Fibroblast of skin of right biceps (primary cell): ENCODE data around the gene RIC1.
A peak's percentile ranks its signal among the peaks of the same experiment; 100 is the strongest.
"Not testable (repeated sequence)": the region's sequence is repeated elsewhere in the genome, so short reads cannot be mapped to it uniquely, and the experiment has no call there.

Experiments
- DNase-seq: peaks from one replicate; pipeline ENCODE4 v3.0.0-alpha.2; 2013

The RIC1 gene

GRCh38 chr9:5790923-5791322, 162.0 kb downstream of the RIC1 start:
- no peak for DNase-seq

DNA sequence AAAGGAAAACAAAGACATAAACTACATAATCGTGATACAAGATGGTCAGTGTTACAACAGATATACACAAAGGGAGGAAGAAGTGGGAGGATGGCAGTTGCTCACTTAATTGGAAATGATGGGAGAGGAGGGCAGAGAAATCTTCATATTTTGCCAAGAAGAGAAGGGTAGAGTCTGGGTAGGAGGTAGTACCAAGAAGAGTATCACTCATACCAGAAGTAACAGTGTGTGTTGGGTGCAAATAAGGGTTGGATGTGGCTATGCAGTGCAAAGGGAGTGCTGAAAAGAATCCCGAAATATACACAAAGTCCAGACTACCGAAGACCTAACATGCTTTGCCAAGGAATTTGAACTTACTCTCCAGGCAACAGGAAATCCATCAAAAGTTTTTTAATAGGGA, 163.0 kb downstream of the RIC1 start:
- no peak for DNase-seq

- no peak for DNase-seq
Observed at GRCh38 chr9:5793812-5794211, 164.9 kb downstream of the RIC1 start.

DNA sequence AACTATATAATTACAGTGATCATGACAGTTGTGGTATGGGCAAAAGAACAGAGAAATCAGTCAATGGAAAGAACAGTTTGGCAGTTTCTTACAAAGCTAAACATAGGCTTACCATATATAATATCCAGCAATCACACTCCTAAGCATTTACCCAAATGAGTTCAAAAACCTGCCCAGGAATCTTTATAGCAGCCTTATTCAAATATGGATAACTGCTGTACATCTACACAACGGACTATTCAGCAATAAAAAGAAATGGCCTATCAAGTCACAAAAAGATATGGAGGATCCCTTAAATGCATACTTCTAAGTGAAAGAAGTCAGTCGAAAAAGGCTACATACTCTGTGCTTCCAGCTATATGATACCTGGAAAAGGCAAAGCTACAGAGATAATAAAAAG, 167.4 kb downstream of the RIC1 start:
- no peak for DNase-seq

DNA sequence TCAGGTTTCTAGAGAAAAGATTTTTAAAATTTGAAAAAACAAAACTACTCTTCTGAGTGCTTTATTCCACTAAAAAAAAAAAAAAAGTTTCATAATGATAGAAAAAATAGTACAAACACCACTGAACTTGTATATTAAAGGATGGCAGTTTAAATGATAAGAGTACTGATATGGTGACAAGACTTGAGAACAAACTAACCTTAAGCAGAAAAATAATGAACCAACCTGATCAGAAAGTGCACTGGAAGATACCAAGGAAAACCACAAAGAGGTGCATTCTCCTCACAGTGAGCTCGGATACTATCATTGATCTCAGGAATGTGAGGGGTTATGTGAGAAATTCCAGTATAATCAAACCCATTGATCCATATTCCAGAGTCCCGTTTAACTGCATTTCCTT, 169.7 kb downstream of the RIC1 start:
- DNase-seq: no peak

GRCh38 chr9:5799314-5799713, 170.4 kb downstream of the RIC1 start:
- peak; percentile 36 for DNase-seq

GRCh38 chr9:5800378-5800777, 171.5 kb downstream of the RIC1 start:
- DNase-seq: not testable (repeated sequence)

DNA sequence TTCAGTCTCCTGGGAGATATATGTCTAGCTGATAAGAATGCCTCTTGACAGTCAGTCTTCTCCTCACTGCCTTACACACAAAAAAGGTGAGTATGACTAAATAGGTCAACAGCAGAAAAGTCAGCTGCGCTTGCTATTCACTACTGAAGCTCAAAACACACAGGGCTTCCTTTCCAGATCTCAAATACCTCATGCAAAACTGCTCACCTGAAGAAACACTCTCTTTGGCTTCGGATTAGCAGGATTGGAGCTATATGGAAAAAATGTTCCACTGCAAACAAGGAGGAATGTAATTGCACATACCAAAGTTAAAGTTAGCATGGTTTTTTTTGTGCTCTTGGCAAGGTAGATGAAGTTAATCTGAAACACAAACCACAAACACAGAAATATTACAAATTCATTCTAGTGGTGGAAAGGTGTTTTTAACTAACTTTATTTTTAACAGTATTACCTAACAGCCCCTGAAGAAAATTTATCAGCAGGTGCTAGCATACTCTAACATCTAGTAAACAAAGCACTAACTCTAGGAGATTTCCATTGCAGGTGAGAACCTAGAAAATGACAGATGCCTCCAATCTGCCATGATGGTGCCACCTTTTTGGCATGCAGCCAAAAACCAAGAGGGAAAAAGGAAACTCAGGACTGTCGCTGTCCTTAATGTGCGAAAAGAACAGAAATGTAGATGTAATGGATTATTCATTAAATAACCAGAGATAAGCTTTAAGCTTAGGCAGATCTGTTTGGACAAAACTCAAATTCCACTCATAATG, 172.2 kb downstream of the RIC1 start:
- peak; percentile 14 for DNase-seq

GRCh38 chr9:5801739-5802113, 172.8 kb downstream of the RIC1 start:
- DNase-seq: no peak

DNA sequence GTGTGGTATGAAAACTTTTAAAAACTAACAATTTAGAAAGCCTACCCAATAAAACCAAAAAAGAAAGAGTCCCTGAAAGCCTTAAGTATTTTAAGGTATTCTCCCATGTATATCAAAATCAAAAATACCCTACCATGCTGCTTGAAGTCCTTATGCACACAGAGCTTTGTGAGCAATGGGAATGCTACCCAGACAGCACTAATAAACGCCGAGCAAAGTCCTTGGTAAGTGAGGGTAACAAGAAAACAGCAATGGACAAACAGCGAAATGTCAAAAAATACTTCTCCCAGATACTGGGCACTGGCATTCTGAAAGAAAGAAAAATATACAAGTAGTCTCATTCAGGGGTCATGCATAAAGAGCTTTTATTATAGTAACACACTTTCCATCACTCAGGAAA, 176.6 kb downstream of the RIC1 start:
- no peak for DNase-seq

GRCh38 chr9:5811751-5812150, 182.8 kb downstream of the RIC1 start:
- no peak for DNase-seq

DNA sequence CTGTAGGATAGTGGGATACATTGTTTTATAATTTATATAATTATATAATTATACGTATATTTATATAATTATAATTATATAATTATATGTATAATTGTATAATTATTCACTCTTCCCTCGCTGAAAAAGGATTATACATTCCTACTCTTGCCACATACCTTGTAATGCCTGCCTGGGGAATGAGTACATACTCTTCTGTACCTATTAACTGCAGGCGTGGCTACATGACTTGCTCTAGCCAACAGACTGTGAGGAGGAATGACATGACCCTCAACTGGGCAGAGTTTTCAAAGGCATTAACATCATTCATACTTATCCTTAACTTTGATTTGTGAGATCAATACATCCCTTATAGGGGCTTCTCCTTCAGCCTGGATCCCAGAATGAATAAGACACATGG, 184.9 kb downstream of the RIC1 start:
- no peak for DNase-seq

DNA sequence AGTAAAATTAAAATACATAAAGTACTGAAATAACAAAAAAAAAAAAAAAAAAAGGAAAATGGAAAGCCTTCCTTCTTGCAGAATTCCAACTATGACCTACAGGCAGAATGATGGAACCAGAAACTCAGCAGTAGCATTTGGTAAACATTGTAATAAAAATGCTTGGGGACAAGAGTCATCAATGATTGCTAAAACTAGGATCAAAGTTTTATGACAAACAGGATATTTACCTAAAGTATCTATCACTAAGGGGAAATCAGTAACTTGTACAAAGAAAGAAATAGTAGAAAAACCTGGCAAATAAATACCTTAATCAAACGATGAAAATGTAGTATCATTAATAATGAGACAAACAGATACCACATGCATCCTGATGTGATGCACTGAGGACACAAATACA, 186.6 kb downstream of the RIC1 start:
- DNase-seq: no peak

GRCh38 chr9:5817862-5818261, 189.0 kb downstream of the RIC1 start:
- peak; percentile 72 for DNase-seq

DNA sequence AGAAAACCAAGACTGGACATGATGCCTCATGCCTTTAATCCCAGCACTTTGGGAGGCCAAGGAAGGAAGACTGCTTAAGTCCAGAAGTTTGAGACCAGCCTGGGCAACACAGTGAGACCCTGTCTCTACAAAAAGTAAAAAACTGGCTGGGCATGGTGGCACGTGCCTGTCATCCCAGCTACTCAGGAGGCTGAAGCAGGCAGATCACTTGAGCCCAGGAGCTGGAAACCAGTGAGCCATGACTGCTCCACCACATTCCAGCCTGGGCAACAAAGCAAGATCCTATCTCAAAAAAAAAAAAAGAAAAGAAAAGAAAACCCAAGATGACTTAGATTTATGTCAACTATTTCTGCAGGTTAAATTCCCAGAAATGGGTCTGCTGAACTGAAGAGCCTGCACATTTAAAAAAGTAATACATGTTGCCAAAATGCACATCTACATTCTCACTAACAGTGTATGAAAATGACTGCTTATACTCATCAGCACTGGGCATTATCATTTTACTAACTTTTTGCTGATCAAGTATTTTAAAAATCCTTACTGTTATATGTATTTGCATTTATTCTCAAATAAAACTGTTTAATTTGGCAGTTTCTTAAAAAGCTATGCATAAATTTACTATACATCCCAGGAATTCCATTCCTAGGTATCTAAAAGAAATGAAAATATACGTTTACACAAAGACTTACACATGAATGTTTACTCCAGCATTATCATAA, 189.7 kb downstream of the RIC1 start:
- DNase-seq: no peak

GRCh38 chr9:5819174-5819573, 190.3 kb downstream of the RIC1 start:
- no peak for DNase-seq

- no peak for DNase-seq
Observed at GRCh38 chr9:5820425-5820824, 191.5 kb downstream of the RIC1 start.

GRCh38 chr9:5825223-5825622, 196.3 kb downstream of the RIC1 start:
- no peak for DNase-seq
